ENCODE data around the gene MAT2B.
A peak's percentile ranks its signal among the peaks of the same experiment; 100 is the strongest.

The MAT2B gene

GRCh38 chr5:163458778-163459385, 46.5 kb upstream of the MAT2B start:
- peak overlapping the region; percentile 96 for H3K4me3 ChIP-seq (ENCODE audit: insufficient read depth, low read length, poor library complexity, severe bottlenecking)
- no peaks in the 10 kb centered on the region for H3K9me2 ChIP-seq (replicated peaks; ENCODE audit: insufficient read depth, low read length)
- H3K4me2 ChIP-seq (ENCODE audit: low read depth, low read length, poor library complexity, severe bottlenecking), result peak overlapping the region; percentile 97
- peaks cover 12% of the 10 kb centered on the region; the same call in 1 of the 2 replicates for H3K36me3 ChIP-seq (ENCODE audit: low read length)
- H2AFZ ChIP-seq (ENCODE audit: low read depth, low read length, severe bottlenecking), result peak overlapping the region; percentile 28
- H3F3A ChIP-seq (ENCODE audit: insufficient read depth), result peaks cover 35% of the 10 kb centered on the region
- TF ChIP-seq, protein P1, sequence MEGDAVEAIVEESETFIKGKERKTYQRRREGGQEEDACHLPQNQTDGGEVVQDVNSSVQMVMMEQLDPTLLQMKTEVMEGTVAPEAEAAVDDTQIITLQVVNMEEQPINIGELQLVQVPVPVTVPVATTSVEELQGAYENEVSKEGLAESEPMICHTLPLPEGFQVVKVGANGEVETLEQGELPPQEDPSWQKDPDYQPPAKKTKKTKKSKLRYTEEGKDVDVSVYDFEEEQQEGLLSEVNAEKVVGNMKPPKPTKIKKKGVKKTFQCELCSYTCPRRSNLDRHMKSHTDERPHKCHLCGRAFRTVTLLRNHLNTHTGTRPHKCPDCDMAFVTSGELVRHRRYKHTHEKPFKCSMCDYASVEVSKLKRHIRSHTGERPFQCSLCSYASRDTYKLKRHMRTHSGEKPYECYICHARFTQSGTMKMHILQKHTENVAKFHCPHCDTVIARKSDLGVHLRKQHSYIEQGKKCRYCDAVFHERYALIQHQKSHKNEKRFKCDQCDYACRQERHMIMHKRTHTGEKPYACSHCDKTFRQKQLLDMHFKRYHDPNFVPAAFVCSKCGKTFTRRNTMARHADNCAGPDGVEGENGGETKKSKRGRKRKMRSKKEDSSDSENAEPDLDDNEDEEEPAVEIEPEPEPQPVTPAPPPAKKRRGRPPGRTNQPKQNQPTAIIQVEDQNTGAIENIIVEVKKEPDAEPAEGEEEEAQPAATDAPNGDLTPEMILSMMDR (IDR thresholded peaks at IDR 0.05; ENCODE audit: insufficient read depth, low read length, poor library complexity, severe bottlenecking), result no peak
- no peak for TF ChIP-seq EZH2phosphoT487 (conservative IDR thresholded peaks at IDR 0.05; ENCODE audit: low read length)
- H3K9me3 ChIP-seq (ENCODE audit: insufficient read depth, low read length), result no peaks in the 10 kb centered on the region
- H3K27ac ChIP-seq (ENCODE audit: low read depth, low read length), result peak overlapping the region; percentile 93
- H3K79me2 ChIP-seq (ENCODE audit: insufficient read depth, low read length), result peaks cover 75% of the 10 kb centered on the region
- H3K27me3 ChIP-seq (ENCODE audit: low read length), result no peaks in the 10 kb centered on the region
- no peaks in the 10 kb centered on the region for H4K20me1 ChIP-seq (ENCODE audit: low read depth, low read length)
- H3K9ac ChIP-seq (ENCODE audit: low read length), result peak overlapping the region; percentile 94

GRCh38 chr5:163459462-163459818, 46.0 kb upstream of the MAT2B start:
- peaks cover 13% of the 10 kb centered on the region; the same call in 1 of the 2 replicates for H3K36me3 ChIP-seq (ENCODE audit: low read length)
- peak overlapping the region; percentile 97 for H3K4me2 ChIP-seq (ENCODE audit: low read depth, low read length, poor library complexity, severe bottlenecking)
- H4K20me1 ChIP-seq (ENCODE audit: low read depth, low read length), result no peaks in the 10 kb centered on the region
- peak overlapping the region; percentile 96 for H3K4me3 ChIP-seq (ENCODE audit: insufficient read depth, low read length, poor library complexity, severe bottlenecking)
- H2AFZ ChIP-seq (ENCODE audit: low read depth, low read length, severe bottlenecking), result peak overlapping the region; percentile 73
- peak overlapping the region; percentile 93 for H3K27ac ChIP-seq (ENCODE audit: low read depth, low read length)
- H3K9ac ChIP-seq (ENCODE audit: low read length), result peak overlapping the region; percentile 94
- H3K27me3 ChIP-seq (ENCODE audit: low read length), result no peaks in the 10 kb centered on the region
- peaks cover 34% of the 10 kb centered on the region for H3F3A ChIP-seq (ENCODE audit: insufficient read depth)
- H3K9me2 ChIP-seq (replicated peaks; ENCODE audit: insufficient read depth, low read length), result no peaks in the 10 kb centered on the region
- H3K79me2 ChIP-seq (ENCODE audit: insufficient read depth, low read length), result peaks cover 80% of the 10 kb centered on the region
- no peaks in the 10 kb centered on the region for H3K9me3 ChIP-seq (ENCODE audit: insufficient read depth, low read length)
- no peak for TF ChIP-seq EZH2phosphoT487 (conservative IDR thresholded peaks at IDR 0.05; ENCODE audit: low read length)
- TF ChIP-seq, protein P1 (IDR thresholded peaks at IDR 0.05; ENCODE audit: insufficient read depth, low read length, poor library complexity, severe bottlenecking), result no peak

DNA sequence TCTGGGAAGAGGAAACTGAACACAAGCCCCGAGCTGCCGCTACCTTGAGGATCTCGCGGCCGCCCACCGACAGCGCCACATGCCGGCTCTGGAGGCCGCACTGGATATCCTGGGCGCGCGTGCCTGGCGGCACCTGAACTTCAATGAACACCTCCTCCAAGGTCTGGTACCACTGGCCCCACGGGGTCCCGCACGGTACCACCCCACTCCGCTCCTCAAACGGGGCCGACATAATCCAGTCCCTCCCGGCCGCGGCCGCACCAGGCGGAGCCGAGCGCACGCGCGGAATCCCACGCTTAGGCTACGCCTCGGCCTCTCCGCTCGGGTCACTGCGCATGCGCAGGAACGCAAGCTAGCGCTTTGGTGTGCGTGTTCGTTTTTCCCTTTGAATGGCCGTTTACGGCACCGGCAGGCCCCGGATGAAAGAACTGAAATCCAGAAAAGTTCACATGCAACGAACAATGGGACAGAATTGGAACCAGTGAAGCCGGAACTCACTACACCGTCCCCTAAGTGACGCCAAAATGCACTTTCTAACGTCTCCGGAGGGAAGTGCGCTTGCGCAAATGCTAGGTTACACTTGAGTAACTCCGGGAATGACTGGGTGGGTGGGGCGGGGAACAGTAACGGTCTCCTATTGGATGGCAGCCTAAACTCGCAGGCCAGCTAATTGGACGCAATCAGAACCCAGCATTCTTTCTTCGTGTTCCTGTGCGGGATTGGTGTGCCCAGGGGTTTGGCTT, 45.4 kb upstream of the MAT2B start, which contains the start of gene NUDCD2:
Gene NUDCD2 (minus strand): TSS at position 284 of the 743 bp plus-strand sequence. CDS start 52 bp downstream, at position 232.
- TF ChIP-seq, protein P1 (IDR thresholded peaks at IDR 0.05; ENCODE audit: insufficient read depth, low read length, poor library complexity, severe bottlenecking), result no peak
- TF ChIP-seq EZH2phosphoT487 (conservative IDR thresholded peaks at IDR 0.05; ENCODE audit: low read length), result no peak
- peak within 1 kb of the TSS; percentile 93 for H3K27ac ChIP-seq (ENCODE audit: low read depth, low read length)
- peak within 1 kb of the TSS; percentile 96 for H3K4me3 ChIP-seq (ENCODE audit: insufficient read depth, low read length, poor library complexity, severe bottlenecking)
- H3K79me2 ChIP-seq (ENCODE audit: insufficient read depth, low read length), result peaks cover 81% of the 10 kb centered on the region
- peaks cover 34% of the 10 kb centered on the region for H3F3A ChIP-seq (ENCODE audit: insufficient read depth)
- peaks cover 12% of the 10 kb centered on the region; the same call in 1 of the 2 replicates for H3K36me3 ChIP-seq (ENCODE audit: low read length)
- no peaks in the 10 kb centered on the region for H3K27me3 ChIP-seq (ENCODE audit: low read length)
- peak within 1 kb of the TSS; percentile 97 for H3K4me2 ChIP-seq (ENCODE audit: low read depth, low read length, poor library complexity, severe bottlenecking)
- H3K9me3 ChIP-seq (ENCODE audit: insufficient read depth, low read length), result no peaks in the 10 kb centered on the region
- H3K9me2 ChIP-seq (replicated peaks; ENCODE audit: insufficient read depth, low read length), result no peaks in the 10 kb centered on the region
- H2AFZ ChIP-seq (ENCODE audit: low read depth, low read length, severe bottlenecking), result peak within 1 kb of the TSS; percentile 73
- H4K20me1 ChIP-seq (ENCODE audit: low read depth, low read length), result no peaks in the 10 kb centered on the region
- H3K9ac ChIP-seq (ENCODE audit: low read length), result peak within 1 kb of the TSS; percentile 94

Data from SU-DHL-6 (cell line).